KBM-7 (cell line): ENCODE results near the gene PRRG2.
A peak's percentile ranks its signal among the peaks of the same experiment; 100 is the strongest.
"Not testable (repeated sequence)": the region's sequence is repeated elsewhere in the genome, so short reads cannot be mapped to it uniquely, and the experiment has no call there.

Experiments
- DNase-seq: peaks from one replicate; pipeline ENCODE4 v3.0.0-alpha.2; 2015
- in situ Hi-C: fragments of 300-500 bp; cut with MboI; formaldehyde crosslinking; loops from 2 replicates; pipeline ENCODE4 v1.14.3; 2020; ENCODE audit warnings: low sequenced_read_pairs, low pct_unique_long_range_greater_than_20kb, mixed read lengths

PRRG2 gene

GRCh38 chr19:49633273-49633672 lies 52.2 kb downstream of the PRRG2 start:
- in situ Hi-C loops, DNase-seq: not testable (repeated sequence)

- DNase-seq = no peak
- in situ Hi-C loops = no loop called here
Observed at GRCh38 chr19:49635530-49636232, 54.6 kb downstream of the PRRG2 start.

- in situ Hi-C loops = no loop called here
- DNase-seq = no peak
Observed at GRCh38 chr19:49636233-49636932, 55.3 kb downstream of the PRRG2 start.

- in situ Hi-C loops = no loop called here
- peak; percentile 50 for DNase-seq
Observed at GRCh38 chr19:49637821-49638738, 57.0 kb downstream of the PRRG2 start.

- DNase-seq = no peak
- in situ Hi-C loops = no loop called here
Observed at GRCh38 chr19:49639401-49640112, 58.4 kb downstream of the PRRG2 start.

- in situ Hi-C loops = no loop called here
Observed at GRCh38 chr19:49640113-49640898, 59.2 kb downstream of the PRRG2 start, which contains the start of gene RRAS. Gene RRAS, minus strand, starts transcription at chr19:49640143. Its CDS starts 45 bp downstream, at chr19:49640098.

More at GRCh38 chr19:49640113-49640898, 59.2 kb downstream of the PRRG2 start, which contains the start of gene RRAS:
- peak; percentile 100 for DNase-seq
